GM12875 (cell line): ENCODE data around the gene MLF2.

Experiments
- H3K4me3 ChIP-seq: one replicate; pipeline ENCODE4 v1.5.1; 2011; ENCODE audit warnings: low read depth, low read length, control low read depth
- TF ChIP-seq, protein P1 (sequence below): IDR thresholded peaks from 2 replicates; pipeline ENCODE4 v1.5.1; 2011; ENCODE audit warnings: low read depth, mild to moderate bottlenecking, control low read depth, inconsistent platforms, low read length, moderate library complexity, borderline replicate concordance; ENCODE audit not compliant: insufficient read depth

MLF2 gene

DNA sequence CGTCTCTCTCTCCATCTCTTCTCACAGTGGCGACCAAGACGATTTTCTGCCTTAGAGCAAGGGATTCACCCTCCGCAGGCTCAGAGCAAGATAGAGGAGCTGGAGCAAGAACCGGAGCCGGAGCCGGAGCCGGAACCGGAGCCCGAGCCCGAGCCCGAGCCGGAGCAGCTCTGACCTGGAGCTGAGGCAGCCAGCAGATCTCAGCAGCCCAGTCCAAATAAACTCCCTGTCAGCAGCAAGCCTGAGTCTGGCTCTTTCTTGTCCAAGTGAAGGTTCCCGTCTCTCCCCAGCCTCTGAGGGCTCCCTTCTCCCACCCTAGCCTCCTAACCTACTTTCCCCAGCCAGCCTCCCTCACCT is 25.3 kb upstream of the MLF2 start:
- TF ChIP-seq, protein P1, sequence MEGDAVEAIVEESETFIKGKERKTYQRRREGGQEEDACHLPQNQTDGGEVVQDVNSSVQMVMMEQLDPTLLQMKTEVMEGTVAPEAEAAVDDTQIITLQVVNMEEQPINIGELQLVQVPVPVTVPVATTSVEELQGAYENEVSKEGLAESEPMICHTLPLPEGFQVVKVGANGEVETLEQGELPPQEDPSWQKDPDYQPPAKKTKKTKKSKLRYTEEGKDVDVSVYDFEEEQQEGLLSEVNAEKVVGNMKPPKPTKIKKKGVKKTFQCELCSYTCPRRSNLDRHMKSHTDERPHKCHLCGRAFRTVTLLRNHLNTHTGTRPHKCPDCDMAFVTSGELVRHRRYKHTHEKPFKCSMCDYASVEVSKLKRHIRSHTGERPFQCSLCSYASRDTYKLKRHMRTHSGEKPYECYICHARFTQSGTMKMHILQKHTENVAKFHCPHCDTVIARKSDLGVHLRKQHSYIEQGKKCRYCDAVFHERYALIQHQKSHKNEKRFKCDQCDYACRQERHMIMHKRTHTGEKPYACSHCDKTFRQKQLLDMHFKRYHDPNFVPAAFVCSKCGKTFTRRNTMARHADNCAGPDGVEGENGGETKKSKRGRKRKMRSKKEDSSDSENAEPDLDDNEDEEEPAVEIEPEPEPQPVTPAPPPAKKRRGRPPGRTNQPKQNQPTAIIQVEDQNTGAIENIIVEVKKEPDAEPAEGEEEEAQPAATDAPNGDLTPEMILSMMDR, result no peak
- no peak overlapping the region for H3K4me3 ChIP-seq

DNA sequence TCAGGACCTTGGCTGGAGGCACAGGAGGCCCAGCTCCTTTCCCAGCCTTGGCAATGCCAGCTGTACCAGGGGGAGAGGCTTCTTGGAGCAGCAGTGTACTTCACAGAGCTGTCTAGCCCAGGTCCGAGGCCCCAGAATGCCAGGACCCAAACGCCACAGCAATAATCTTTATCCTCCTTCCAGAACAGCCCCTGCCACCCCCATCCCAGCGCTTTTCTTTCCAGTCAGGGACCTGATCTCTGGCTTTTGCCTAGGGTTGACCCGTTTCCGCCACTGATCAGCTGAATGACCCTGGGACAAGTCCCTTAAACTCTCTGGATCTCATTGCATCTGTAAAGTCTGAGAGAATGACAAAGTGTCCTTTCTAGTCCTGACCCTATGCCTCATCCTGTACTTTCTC is 24.4 kb upstream of the MLF2 start:
- TF ChIP-seq, protein P1, result no peak
- no peak overlapping the region for H3K4me3 ChIP-seq

DNA sequence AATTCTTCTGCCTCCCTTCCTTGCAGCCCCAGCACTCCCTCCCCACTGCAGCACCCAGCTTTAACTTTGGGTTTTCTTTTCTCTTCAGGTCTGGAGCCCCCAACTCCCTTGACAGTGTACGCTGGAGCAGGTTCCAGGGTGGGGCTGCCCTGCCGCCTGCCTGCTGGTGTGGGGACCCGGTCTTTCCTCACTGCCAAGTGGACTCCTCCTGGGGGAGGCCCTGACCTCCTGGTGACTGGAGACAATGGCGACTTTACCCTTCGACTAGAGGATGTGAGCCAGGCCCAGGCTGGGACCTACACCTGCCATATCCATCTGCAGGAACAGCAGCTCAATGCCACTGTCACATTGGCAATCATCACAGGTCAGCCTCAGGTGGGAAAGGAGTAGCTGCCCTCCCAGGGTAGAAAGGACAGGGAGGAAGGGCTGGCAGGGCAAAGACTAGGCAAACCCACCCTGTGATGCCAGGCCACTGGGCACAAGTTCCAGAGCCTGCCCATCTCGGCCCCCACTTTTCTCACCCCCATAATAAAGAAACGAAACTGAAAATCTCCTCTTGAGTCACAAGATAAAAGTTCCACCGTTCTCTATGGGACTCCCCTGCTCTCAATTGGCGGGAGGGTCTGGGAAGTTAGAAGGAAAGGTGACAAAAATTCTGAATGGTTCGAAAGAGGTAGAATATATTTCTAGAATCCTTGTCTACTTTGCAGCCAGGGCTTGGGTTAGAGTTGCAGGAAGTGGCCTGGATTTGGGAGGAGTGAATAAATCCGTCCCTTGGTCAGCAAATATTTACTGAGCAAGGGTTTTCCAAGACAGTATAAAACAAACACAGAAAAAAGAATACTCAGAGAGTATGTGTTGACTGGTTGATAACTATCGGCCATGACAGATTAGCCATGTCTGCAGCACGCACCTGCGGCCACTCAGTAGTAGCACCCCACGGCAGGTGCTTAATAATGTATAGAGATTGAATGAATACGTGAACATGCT is 22.5 kb upstream of the MLF2 start:
- TF ChIP-seq, protein P1, result no peak
- no peak overlapping the region for H3K4me3 ChIP-seq

DNA sequence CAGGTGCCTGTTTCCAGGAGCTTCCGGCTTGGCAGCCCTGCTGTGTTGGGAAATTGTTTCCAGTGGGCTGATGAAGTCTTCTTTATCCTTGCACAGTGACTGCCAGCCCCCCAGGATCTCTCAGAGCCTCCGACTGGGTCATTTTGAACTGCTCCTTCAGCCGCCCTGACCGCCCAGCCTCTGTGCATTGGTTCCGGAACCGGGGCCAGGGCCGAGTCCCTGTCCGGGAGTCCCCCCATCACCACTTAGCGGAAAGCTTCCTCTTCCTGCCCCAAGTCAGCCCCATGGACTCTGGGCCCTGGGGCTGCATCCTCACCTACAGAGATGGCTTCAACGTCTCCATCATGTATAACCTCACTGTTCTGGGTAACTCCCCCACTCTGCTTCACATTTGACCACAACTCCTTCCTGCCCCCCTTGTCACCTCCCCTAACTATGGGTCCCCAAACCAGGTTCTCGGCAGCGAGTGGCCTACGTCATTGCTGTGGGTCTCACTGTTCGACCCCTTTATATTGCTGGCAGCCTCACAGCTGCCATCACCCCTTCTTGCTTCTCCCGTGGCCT is 21.6 kb upstream of the MLF2 start:
- TF ChIP-seq, protein P1, result no peak
- H3K4me3 ChIP-seq, result no peak overlapping the region

DNA sequence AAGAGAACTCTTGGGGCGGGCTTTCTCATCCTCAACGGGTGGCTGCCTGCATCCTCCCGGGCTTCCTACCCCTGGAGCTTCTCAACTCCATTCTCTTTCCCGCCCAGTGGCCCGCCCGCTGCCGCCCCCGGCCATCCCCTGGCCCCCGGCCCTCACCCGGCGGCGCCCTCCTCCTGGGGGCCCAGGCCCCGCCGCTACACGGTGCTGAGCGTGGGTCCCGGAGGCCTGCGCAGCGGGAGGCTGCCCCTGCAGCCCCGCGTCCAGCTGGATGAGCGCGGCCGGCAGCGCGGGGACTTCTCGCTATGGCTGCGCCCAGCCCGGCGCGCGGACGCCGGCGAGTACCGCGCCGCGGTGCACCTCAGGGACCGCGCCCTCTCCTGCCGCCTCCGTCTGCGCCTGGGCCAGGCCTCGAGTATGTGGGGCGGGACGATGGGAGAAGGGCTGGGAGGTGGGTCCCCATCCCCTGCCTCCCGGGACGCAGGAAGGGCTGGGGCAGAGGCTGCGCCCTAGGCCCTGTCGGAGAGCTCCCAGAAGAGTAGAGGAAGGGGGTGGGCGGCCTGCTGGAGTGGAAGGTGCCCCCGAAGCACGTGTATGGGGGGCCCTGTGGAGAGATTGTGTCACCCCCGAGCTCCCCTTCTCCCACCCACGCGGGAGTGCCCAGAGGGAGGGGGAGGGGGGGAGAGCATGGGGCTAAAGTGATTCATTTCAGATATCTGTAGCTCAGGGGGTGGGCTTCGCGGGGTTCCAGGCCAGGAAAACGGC is 20.8 kb upstream of the MLF2 start:
- TF ChIP-seq, protein P1, result no peak
- H3K4me3 ChIP-seq, result peak overlapping the region; percentile 5

DNA sequence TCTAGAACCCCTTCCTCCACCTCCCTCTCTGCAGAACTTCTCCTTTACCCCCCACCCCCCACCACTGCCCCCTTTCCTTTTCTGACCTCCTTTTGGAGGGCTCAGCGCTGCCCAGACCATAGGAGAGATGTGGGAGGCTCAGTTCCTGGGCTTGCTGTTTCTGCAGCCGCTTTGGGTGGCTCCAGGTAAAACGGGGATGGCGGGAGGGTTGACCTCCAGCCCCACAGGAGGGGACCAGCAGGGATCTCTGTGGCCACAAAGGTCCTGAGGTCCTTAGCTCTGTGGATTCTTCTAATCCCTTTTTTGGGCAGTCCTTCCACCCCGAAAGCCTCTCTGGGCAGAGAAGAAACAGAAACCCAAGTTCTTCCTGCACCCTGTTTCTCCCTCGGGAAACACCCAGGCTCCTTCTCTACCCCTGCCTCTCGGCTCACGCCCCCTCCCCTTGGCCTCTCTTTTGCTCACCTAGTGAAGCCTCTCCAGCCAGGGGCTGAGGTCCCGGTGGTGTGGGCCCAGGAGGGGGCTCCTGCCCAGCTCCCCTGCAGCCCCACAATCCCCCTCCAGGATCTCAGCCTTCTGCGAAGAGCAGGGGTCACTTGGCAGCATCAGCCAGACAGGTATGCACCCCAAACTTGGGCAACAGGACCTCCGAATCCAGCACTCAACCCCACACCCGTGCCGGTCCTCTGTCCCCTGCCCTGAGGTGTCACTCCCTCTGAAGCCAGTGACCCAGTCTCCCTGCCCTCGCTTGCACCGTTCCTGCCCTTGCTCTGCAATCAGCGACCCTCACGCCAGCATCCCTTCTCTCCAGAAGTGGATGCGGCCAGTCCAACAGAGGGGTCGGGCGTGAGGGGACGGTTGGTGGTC is 20.0 kb upstream of the MLF2 start:
- no peak overlapping the region for H3K4me3 ChIP-seq
- TF ChIP-seq, protein P1, result no peak
